Osteocyte (in vitro differentiated cells): ENCODE data around the gene VSNL1. TPM values are rescaled to one million over a fixed set of nuclear protein-coding genes. Genes with fewer than 3 reads are reported as not detected.

ENCODE experiments used
- DNase-seq: peaks from one replicate; pipeline ENCODE4 v3.0.0; 2021; ENCODE audit warnings: mixed read lengths; ENCODE audit not compliant: unreplicated experiment; ENCODE audit errors: extremely low spot score
- H3K27ac Mint-ChIP-seq: one replicate; pipeline ENCODE4 v1.8.0; 2021; ENCODE audit warnings: mild to moderate bottlenecking, mixed read lengths; ENCODE audit not compliant: unreplicated experiment
- H3K27me3 Mint-ChIP-seq: one replicate; pipeline ENCODE4 v1.8.0; 2021; ENCODE audit warnings: mixed read lengths; ENCODE audit not compliant: unreplicated experiment
- H3K36me3 Mint-ChIP-seq: one replicate; pipeline ENCODE4 v1.8.0; 2021; ENCODE audit warnings: mixed read lengths; ENCODE audit not compliant: unreplicated experiment
- H3K4me1 Mint-ChIP-seq: one replicate; pipeline ENCODE4 v1.8.0; 2021; ENCODE audit warnings: mixed read lengths; ENCODE audit not compliant: unreplicated experiment
- H3K4me3 Mint-ChIP-seq: one replicate; pipeline ENCODE4 v1.8.0; 2021; ENCODE audit warnings: mild to moderate bottlenecking, moderate library complexity, mixed read lengths; ENCODE audit not compliant: unreplicated experiment
- H3K9me3 Mint-ChIP-seq: one replicate; pipeline ENCODE4 v1.8.0; 2021; ENCODE audit warnings: mixed read lengths; ENCODE audit not compliant: unreplicated experiment
- total RNA-seq: library from RNA; stranded (reverse); gene quantifications from 2 replicates; pipeline ENCODE4 v1.2.1, GENCODE V29; 2021
- TF ChIP-seq, protein P1 (sequence below): fragments of 200-600 bp; sonication (generic); IDR thresholded peaks from 2 replicates; pipeline ENCODE4 v1.5.0; 2021; ENCODE audit warnings: antibody characterized with exemption, mild to moderate bottlenecking, moderate library complexity

Gene VSNL1
- total RNA-seq, 1 donor from 2014 or later, result not detected

DNA sequence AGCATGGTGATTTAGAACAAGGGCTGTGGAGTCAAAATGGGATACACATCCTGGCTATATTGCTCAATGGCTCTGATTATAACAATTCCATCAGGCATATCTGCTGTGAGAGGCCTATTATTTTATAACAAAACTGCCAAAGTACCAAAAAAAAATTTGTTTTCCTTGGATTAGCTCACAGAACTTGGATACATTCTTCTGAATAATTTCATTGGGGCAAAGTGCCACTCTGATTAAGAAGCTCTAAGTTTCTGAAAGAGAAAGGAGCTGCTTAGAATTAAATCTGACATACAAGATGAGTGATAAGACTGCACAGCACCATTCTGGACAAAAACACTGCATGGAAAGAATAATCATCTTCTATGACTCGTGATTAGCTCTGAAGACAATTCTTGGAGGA, 127.4 kb downstream of the VSNL1 start:
- TF ChIP-seq, protein P1, sequence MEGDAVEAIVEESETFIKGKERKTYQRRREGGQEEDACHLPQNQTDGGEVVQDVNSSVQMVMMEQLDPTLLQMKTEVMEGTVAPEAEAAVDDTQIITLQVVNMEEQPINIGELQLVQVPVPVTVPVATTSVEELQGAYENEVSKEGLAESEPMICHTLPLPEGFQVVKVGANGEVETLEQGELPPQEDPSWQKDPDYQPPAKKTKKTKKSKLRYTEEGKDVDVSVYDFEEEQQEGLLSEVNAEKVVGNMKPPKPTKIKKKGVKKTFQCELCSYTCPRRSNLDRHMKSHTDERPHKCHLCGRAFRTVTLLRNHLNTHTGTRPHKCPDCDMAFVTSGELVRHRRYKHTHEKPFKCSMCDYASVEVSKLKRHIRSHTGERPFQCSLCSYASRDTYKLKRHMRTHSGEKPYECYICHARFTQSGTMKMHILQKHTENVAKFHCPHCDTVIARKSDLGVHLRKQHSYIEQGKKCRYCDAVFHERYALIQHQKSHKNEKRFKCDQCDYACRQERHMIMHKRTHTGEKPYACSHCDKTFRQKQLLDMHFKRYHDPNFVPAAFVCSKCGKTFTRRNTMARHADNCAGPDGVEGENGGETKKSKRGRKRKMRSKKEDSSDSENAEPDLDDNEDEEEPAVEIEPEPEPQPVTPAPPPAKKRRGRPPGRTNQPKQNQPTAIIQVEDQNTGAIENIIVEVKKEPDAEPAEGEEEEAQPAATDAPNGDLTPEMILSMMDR, result no peak
- no peak for DNase-seq
- Mint-ChIP-seq H3K9me3 (no peaks in the 10 kb centered on the region), H3K27ac (no peak overlapping the region), H3K4me3 (no peak overlapping the region), H3K4me1 (no peaks in the 10 kb centered on the region), H3K36me3 (peaks cover 33% of the 10 kb centered on the region), H3K27me3 (no peaks in the 10 kb centered on the region)

DNA sequence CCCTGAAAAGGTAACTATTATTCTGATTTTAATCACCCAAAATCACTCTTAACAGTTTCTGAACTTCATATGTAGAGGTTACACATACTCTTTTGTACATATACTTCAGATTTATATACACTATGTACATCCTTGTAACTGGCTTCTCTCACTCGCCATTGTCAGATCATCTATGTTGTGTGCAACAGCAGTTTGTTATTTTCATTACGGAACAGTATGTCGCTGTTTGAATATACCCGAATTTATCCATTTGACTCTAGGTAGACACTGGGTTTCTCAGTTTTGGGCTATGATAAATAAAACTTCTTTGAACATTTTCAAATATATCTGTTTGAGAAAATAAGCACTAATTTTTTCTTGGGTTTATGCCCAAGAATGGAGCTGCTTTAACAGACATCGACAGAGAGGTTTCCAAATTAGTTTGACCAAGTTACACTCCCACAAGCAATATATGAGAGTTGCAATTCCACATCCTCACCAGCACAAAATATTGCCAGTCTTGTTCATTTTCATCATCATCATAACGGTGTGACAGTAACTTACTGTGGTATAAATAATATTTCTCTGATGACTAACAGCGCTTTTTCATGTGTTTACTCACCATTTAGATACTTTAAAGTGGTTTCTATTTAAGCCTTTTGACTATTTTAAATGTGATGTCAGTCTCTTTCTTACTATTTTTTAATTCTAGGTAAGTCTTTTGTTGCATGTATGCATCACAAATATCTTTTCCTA, 132.3 kb downstream of the VSNL1 start:
- Mint-ChIP-seq H3K27ac (no peak overlapping the region), H3K36me3 (peaks cover 32% of the 10 kb centered on the region), H3K9me3 (no peaks in the 10 kb centered on the region), H3K4me1 (no peaks in the 10 kb centered on the region), H3K4me3 (no peak overlapping the region), H3K27me3 (no peaks in the 10 kb centered on the region)
- TF ChIP-seq, protein P1, result no peak
- no peak for DNase-seq

- DNase-seq, result no peak
- Mint-ChIP-seq H3K27me3 (no peaks in the 10 kb centered on the region), H3K4me3 (no peak overlapping the region), H3K27ac (no peak overlapping the region), H3K9me3 (no peaks in the 10 kb centered on the region), H3K4me1 (no peaks in the 10 kb centered on the region), H3K36me3 (peaks cover 26% of the 10 kb centered on the region)
- TF ChIP-seq, protein P1, result no peak
Observed at GRCh38 chr2:17674817-17675216, 134.3 kb downstream of the VSNL1 start.

DNA sequence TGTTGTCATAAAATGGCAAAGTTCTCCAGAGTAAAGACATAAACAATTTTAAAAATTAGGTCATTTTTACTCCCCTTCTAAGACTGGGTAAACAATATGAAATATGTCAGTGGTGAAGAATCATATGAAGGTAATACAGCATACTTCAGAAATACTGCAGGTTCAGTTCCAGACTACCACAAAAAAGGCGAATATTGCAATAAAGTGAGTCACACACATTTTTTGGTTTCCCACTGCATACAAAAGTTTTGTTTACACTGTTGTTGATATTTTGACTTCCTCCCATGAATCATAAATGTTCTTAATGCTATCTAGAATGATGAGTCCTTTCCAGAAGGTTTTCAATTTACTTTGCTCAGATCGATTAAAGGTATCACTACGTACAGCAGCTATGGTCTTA, 139.6 kb downstream of the VSNL1 start:
- no peaks in the 10 kb centered on the region for H3K27me3 Mint-ChIP-seq
- peaks cover 36% of the 10 kb centered on the region for H3K36me3 Mint-ChIP-seq
- no peak for DNase-seq
- no peaks in the 10 kb centered on the region for H3K4me1 Mint-ChIP-seq
- no peak overlapping the region for H3K4me3 Mint-ChIP-seq
- H3K27ac Mint-ChIP-seq, result no peak overlapping the region
- TF ChIP-seq, protein P1, result no peak
- no peaks in the 10 kb centered on the region for H3K9me3 Mint-ChIP-seq

DNA sequence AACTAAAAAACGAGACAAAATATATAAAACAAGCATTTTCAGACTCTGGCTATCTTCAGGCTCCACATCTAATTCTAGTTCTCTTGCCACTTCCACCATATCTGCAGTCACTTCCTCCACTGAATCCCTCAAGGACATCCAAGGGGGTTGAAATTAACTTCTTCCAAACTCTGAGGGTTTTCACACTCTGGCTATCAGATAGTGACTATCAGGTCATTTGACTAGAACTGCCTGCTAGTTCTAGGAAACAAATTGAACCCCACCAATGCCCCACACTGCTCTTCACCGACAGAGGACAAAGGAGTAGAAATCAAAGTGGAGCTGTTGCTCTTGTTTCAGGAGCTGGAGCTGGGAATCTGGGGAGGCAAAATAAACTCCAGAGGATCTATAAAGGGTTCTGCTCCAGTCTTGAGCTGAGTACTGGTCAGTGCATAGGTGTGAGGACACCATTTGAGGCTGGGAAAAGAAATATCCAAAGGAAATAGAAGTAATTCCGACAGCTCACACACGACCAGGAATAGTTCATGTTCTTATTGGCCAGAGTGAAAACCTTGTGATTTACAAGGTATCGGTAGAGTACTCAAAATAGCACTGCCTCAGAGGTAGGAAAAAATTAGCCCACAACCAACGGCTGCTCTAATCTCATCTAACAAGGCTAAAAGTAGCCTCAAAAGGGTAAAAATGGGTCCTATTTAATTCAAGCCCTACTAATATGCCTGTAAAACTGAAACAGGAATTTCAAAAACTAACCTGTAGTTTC, 141.8 kb downstream of the VSNL1 start:
- H3K27ac Mint-ChIP-seq, result no peak overlapping the region
- no peaks in the 10 kb centered on the region for H3K9me3 Mint-ChIP-seq
- no peaks in the 10 kb centered on the region for H3K27me3 Mint-ChIP-seq
- H3K4me1 Mint-ChIP-seq, result no peaks in the 10 kb centered on the region
- peaks cover 34% of the 10 kb centered on the region for H3K36me3 Mint-ChIP-seq
- TF ChIP-seq, protein P1, result no peak
- H3K4me3 Mint-ChIP-seq, result no peak overlapping the region
- DNase-seq, result no peak
